ENCODE data around the gene FADS3.

GRCh38 chr11:61912530-61912898, 21.2 kb upstream of the FADS3 start:
- TF ChIP-seq RCOR1 (IDR thresholded peaks at IDR 0.05; ENCODE audit: insufficient replicate concordance, low read length) (no peak), CTCF (conservative IDR thresholded peaks at IDR 0.05; ENCODE audit: low read depth, low read length) (no peak), MAFK (IDR thresholded peaks at IDR 0.05; ENCODE audit: low read depth, low read length) (no peak), POLR2A (IDR thresholded peaks at IDR 0.05; ENCODE audit: low read depth, low read length) (no peak), RFX5 (IDR thresholded peaks at IDR 0.05; ENCODE audit: low read depth, low read length) (no peak), RAD21 (IDR thresholded peaks at IDR 0.05; ENCODE audit: low read length) (no peak), SMC3 (IDR thresholded peaks at IDR 0.05; ENCODE audit: low read depth, low read length) (no peak), USF2 (IDR thresholded peaks at IDR 0.05; ENCODE audit: low read depth, low read length) (no peak), MAZ (IDR thresholded peaks at IDR 0.05; ENCODE audit: borderline replicate concordance, low read depth, low read length) (no peak), NFE2L2 (IDR thresholded peaks at IDR 0.05; ENCODE audit: low read depth, low read length) (no peak), MXI1 (IDR thresholded peaks at IDR 0.05; ENCODE audit: borderline replicate concordance, low read depth, low read length) (no peak), CEBPB (IDR thresholded peaks at IDR 0.05; ENCODE audit: low read depth, low read length) (no peak), ELK1 (IDR thresholded peaks at IDR 0.05; ENCODE audit: borderline replicate concordance, low read depth, low read length) (no peak)
